ENCODE measurements around the gene WDR64. TPM values are rescaled to one million over a fixed set of nuclear protein-coding genes. Genes with fewer than 3 reads are reported as not detected.

The WDR64 gene
- total RNA-seq, 1 experiment from 2014 or later = not detected

- DNase-seq = no peak
- CTCF ChIA-PET = no interaction called here
Observed at GRCh38 chr1:241682921-241683320, 30.8 kb downstream of the WDR64 start.

GRCh38 chr1:241684108-241684507 is 32.0 kb downstream of the WDR64 start:
- ATAC-seq = no peak

More at GRCh38 chr1:241682921-241683320, 30.8 kb downstream of the WDR64 start:
- Histone ChIP-seq H2AFZ (ENCODE audit: low read length) (no peak overlapping the region), H3K9ac (ENCODE audit: low read length) (no peak overlapping the region), H3K4me2 (ENCODE audit: low read length) (no peak overlapping the region), H3K4me1 (ENCODE audit: insufficient read depth, low read length) (no peaks in the 10 kb centered on the region), H3K36me3 (ENCODE audit: low read depth, low read length) (no peaks in the 10 kb centered on the region), H3K9me3 (ENCODE audit: low read length) (no peaks in the 10 kb centered on the region), H3K27me3 (ENCODE audit: low read length) (no peaks in the 10 kb centered on the region), H4K20me1 (ENCODE audit: low read length) (no peaks in the 10 kb centered on the region), H3K9me2 (replicated peaks; ENCODE audit: low read length) (no peaks in the 10 kb centered on the region), H3F3A (ENCODE audit: low read length, unreplicated experiment) (no peaks in the 10 kb centered on the region), H3K27ac (ENCODE audit: low read length) (no peak overlapping the region), H3K79me2 (ENCODE audit: low read length) (no peaks in the 10 kb centered on the region), H3K4me3 (ENCODE audit: low read length) (no peak overlapping the region)
- BruUV-seq (replicated peaks) = no TSS peak
- POLR2A ChIA-PET (ENCODE audit: unreplicated experiment) = no interaction called here
- no peak for ATAC-seq
- intact Hi-C loops (cut with micrococcal nuclease) = no loop called here
- TF ChIP-seq EZH2 (IDR thresholded peaks at IDR 0.05; ENCODE audit: low read length, unreplicated experiment) (no peak), CTCF (conservative IDR thresholded peaks at IDR 0.05; ENCODE audit: low read depth, low read length) (no peak), EZH2phosphoT487 (IDR thresholded peaks at IDR 0.05; ENCODE audit: borderline replicate concordance, low read length) (no peak)

More at GRCh38 chr1:241684108-241684507, 32.0 kb downstream of the WDR64 start:
- Histone ChIP-seq H3K4me1 (ENCODE audit: insufficient read depth, low read length) (peaks cover 11% of the 10 kb centered on the region), H3K27ac (ENCODE audit: low read length) (no peak overlapping the region), H3K36me3 (ENCODE audit: low read depth, low read length) (no peaks in the 10 kb centered on the region), H3K4me2 (ENCODE audit: low read length) (no peak overlapping the region), H3K9me3 (ENCODE audit: low read length) (no peaks in the 10 kb centered on the region), H3F3A (ENCODE audit: low read length, unreplicated experiment) (no peaks in the 10 kb centered on the region), H3K79me2 (ENCODE audit: low read length) (no peaks in the 10 kb centered on the region), H4K20me1 (ENCODE audit: low read length) (no peaks in the 10 kb centered on the region), H3K4me3 (ENCODE audit: low read length) (no peak overlapping the region), H3K27me3 (ENCODE audit: low read length) (no peaks in the 10 kb centered on the region), H3K9ac (ENCODE audit: low read length) (no peak overlapping the region), H3K9me2 (replicated peaks; ENCODE audit: low read length) (0 out of 2 replicates have a peak, but pooled peaks cover 5% of the 10 kb centered on the region), H2AFZ (ENCODE audit: low read length) (no peak overlapping the region)
- CTCF ChIA-PET = interaction anchor here (0.7 kb wide), 1 partner anchor 82 kb away, joined by 3 read pairs; no protein-coding TSS in a partner anchor
- TF ChIP-seq EZH2 (IDR thresholded peaks at IDR 0.05; ENCODE audit: low read length, unreplicated experiment) (no peak), EZH2phosphoT487 (IDR thresholded peaks at IDR 0.05; ENCODE audit: borderline replicate concordance, low read length) (no peak), CTCF (conservative IDR thresholded peaks at IDR 0.05; ENCODE audit: low read depth, low read length) (no peak)
- no peak for DNase-seq
- no TSS peak for BruUV-seq (replicated peaks)
- POLR2A ChIA-PET (ENCODE audit: unreplicated experiment) = no interaction called here
- intact Hi-C loops (cut with micrococcal nuclease) = no loop called here
